Measurements from ENCODE around the gene RCAN2. TPM values are rescaled to one million over a fixed set of nuclear protein-coding genes. Genes with fewer than 3 reads are reported as not detected.
A peak's percentile ranks its signal among the peaks of the same experiment; 100 is the strongest.

The RCAN2 gene
- total RNA-seq, 4 donors from 2014 or later = 4.7 to 23.1 (median 6.6) TPM

GRCh38 chr6:46367354-46368168, 123.7 kb downstream of the RCAN2 start:
- H3K27ac ChIP-seq = no peak overlapping the region
- no peak overlapping the region for H3K4me3 ChIP-seq
- H3K36me3 ChIP-seq = no peaks in the 10 kb centered on the region
- H3K4me1 ChIP-seq = no peaks in the 10 kb centered on the region
- DNase-seq = no peak
- no peak for TF ChIP-seq POLR2A (IDR thresholded peaks at IDR 0.05)
- no peak for TF ChIP-seq CTCF (IDR thresholded peaks at IDR 0.05)
- no peaks in the 10 kb centered on the region for H3K9me3 ChIP-seq
- H3K27me3 ChIP-seq = no peaks in the 10 kb centered on the region

GRCh38 chr6:46366190-46366900, 124.9 kb downstream of the RCAN2 start:
- no peaks in the 10 kb centered on the region for H3K27me3 ChIP-seq
- H3K27ac ChIP-seq = no peak overlapping the region
- no peaks in the 10 kb centered on the region for H3K9me3 ChIP-seq
- no peak overlapping the region for H3K4me3 ChIP-seq
- no peaks in the 10 kb centered on the region for H3K36me3 ChIP-seq
- H3K4me1 ChIP-seq = no peaks in the 10 kb centered on the region
- no peak for DNase-seq
- TF ChIP-seq POLR2A (IDR thresholded peaks at IDR 0.05) (no peak), CTCF (IDR thresholded peaks at IDR 0.05) (no peak)

- Histone ChIP-seq H3K4me1 (no peaks in the 10 kb centered on the region), H3K27me3 (no peaks in the 10 kb centered on the region), H3K9me3 (no peaks in the 10 kb centered on the region), H3K4me3 (peak overlapping the region in 1 of 4 donors; percentile 28), H3K27ac (peak overlapping the region in 1 of 4 donors; percentile 22), H3K36me3 (no peaks in the 10 kb centered on the region)
- no peak for DNase-seq
- no peak for TF ChIP-seq CTCF (IDR thresholded peaks at IDR 0.05)
- no peak for TF ChIP-seq POLR2A (IDR thresholded peaks at IDR 0.05)
Measured at GRCh38 chr6:46357591-46357990, 133.7 kb downstream of the RCAN2 start.

- no peak for TF ChIP-seq POLR2A (IDR thresholded peaks at IDR 0.05)
- TF ChIP-seq CTCF (IDR thresholded peaks at IDR 0.05) = no peak
- no peak overlapping the region for H3K27ac ChIP-seq
Measured at GRCh38 chr6:46356543-46356942, 134.7 kb downstream of the RCAN2 start.

GRCh38 chr6:46353528-46353927, 137.7 kb downstream of the RCAN2 start:
- Histone ChIP-seq H3K27me3 (no peaks in the 10 kb centered on the region), H3K4me3 (no peak overlapping the region), H3K27ac (no peak overlapping the region), H3K36me3 (no peaks in the 10 kb centered on the region), H3K4me1 (no peaks in the 10 kb centered on the region), H3K9me3 (no peaks in the 10 kb centered on the region)
- DNase-seq = no peak
- TF ChIP-seq CTCF (IDR thresholded peaks at IDR 0.05) (no peak), POLR2A (IDR thresholded peaks at IDR 0.05) (no peak)

More at GRCh38 chr6:46356543-46356942, 134.7 kb downstream of the RCAN2 start:
- H3K4me1 ChIP-seq = no peaks in the 10 kb centered on the region
- no peaks in the 10 kb centered on the region for H3K36me3 ChIP-seq
- H3K9me3 ChIP-seq = no peaks in the 10 kb centered on the region
- DNase-seq = no peak
- H3K27me3 ChIP-seq = no peaks in the 10 kb centered on the region
- no peak overlapping the region for H3K4me3 ChIP-seq
